HL-60 (cell line): Measurements from ENCODE around the gene CYSRT1.

Experiments
- GABPA ChIP-seq: IDR thresholded peaks from 2 replicates; pipeline ENCODE4 v1.6.1; 2012; ENCODE audit warnings: low read depth
- POLR2AphosphoS5 ChIP-seq: IDR thresholded peaks from 2 replicates; pipeline ENCODE4 v1.6.1; 2012; ENCODE audit warnings: low read depth
- SPI1 ChIP-seq: IDR thresholded peaks from 2 replicates; pipeline ENCODE4 v1.6.1; 2012; ENCODE audit warnings: low read depth, mild to moderate bottlenecking, borderline replicate concordance
- TF ChIP-seq, protein P1 (sequence below): IDR thresholded peaks from one replicate; pipeline ENCODE4 v1.5.1; 2011; ENCODE audit warnings: low read length, control low read depth, inconsistent platforms; ENCODE audit not compliant: insufficient read depth
- TF ChIP-seq, protein P2 (sequence below): IDR thresholded peaks from 2 replicates; pipeline ENCODE4 v1.6.1; 2012; ENCODE audit warnings: low read depth; ENCODE audit not compliant: insufficient replicate concordance

GRCh38 chr9:137176302-137177182, 48.4 kb upstream of the CYSRT1 start:
- TF ChIP-seq, protein P1, sequence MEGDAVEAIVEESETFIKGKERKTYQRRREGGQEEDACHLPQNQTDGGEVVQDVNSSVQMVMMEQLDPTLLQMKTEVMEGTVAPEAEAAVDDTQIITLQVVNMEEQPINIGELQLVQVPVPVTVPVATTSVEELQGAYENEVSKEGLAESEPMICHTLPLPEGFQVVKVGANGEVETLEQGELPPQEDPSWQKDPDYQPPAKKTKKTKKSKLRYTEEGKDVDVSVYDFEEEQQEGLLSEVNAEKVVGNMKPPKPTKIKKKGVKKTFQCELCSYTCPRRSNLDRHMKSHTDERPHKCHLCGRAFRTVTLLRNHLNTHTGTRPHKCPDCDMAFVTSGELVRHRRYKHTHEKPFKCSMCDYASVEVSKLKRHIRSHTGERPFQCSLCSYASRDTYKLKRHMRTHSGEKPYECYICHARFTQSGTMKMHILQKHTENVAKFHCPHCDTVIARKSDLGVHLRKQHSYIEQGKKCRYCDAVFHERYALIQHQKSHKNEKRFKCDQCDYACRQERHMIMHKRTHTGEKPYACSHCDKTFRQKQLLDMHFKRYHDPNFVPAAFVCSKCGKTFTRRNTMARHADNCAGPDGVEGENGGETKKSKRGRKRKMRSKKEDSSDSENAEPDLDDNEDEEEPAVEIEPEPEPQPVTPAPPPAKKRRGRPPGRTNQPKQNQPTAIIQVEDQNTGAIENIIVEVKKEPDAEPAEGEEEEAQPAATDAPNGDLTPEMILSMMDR = peak; percentile 71
- peak; percentile 25; the same call in 1 of the 2 replicates for TF ChIP-seq POLR2AphosphoS5
- TF ChIP-seq GABPA = no peak
- TF ChIP-seq, protein P2, sequence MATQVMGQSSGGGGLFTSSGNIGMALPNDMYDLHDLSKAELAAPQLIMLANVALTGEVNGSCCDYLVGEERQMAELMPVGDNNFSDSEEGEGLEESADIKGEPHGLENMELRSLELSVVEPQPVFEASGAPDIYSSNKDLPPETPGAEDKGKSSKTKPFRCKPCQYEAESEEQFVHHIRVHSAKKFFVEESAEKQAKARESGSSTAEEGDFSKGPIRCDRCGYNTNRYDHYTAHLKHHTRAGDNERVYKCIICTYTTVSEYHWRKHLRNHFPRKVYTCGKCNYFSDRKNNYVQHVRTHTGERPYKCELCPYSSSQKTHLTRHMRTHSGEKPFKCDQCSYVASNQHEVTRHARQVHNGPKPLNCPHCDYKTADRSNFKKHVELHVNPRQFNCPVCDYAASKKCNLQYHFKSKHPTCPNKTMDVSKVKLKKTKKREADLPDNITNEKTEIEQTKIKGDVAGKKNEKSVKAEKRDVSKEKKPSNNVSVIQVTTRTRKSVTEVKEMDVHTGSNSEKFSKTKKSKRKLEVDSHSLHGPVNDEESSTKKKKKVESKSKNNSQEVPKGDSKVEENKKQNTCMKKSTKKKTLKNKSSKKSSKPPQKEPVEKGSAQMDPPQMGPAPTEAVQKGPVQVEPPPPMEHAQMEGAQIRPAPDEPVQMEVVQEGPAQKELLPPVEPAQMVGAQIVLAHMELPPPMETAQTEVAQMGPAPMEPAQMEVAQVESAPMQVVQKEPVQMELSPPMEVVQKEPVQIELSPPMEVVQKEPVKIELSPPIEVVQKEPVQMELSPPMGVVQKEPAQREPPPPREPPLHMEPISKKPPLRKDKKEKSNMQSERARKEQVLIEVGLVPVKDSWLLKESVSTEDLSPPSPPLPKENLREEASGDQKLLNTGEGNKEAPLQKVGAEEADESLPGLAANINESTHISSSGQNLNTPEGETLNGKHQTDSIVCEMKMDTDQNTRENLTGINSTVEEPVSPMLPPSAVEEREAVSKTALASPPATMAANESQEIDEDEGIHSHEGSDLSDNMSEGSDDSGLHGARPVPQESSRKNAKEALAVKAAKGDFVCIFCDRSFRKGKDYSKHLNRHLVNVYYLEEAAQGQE = no peak
- no peak for TF ChIP-seq SPI1
